ENCODE measurements around the gene TKT. TPM values are rescaled to one million over a fixed set of nuclear protein-coding genes. Genes with fewer than 3 reads are reported as not detected.

The TKT gene
- total and polyA plus RNA-seq, 2 of the 4 experiments (the other 2 are of a cell fraction), result 280 to 349 TPM

DNA sequence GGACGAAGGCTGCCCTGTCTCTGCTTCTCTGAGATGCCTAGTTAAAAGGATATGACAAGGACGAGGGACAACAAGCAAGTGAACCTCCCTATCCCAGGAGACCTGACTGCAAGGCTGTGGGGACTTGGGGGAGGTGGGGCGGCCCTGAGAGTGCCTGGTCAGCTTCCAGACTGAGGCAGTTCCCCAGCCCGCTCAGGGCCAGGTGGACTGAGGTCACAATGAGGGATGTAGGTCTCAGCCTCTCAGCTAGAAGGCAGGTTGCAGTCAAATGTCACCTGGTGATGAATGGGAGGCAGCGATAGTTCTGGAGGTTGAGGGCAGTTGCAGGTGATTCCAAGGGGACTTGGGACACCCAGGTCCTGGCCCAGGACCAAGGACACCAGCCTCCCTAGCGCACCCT, 30.6 kb downstream of the TKT start:
- dilution Hi-C loops (cut with HindIII; ENCODE audit: low sequenced_read_pairs, unreplicated experiment) (no loop called here), intact Hi-C loops (cut with micrococcal nuclease) (no loop called here), in situ Hi-C loops (cut with MboI; ENCODE audit: low sequenced_read_pairs) (no loop called here)
- no peak overlapping the region for H2BK5ac ChIP-seq (ENCODE audit: low read depth, low read length, poor library complexity, severe bottlenecking)
- no peak overlapping the region for H3K56ac ChIP-seq (ENCODE audit: extremely low read depth, insufficient read depth, low read length)
- no peaks in the 10 kb centered on the region for H3K4me1 ChIP-seq (ENCODE audit: control insufficient read depth, insufficient read depth, low read length)
- no peak overlapping the region for H2AK5ac ChIP-seq (ENCODE audit: low read depth, low read length)
- H2BK120ac ChIP-seq (ENCODE audit: low read depth, low read length), result no peak overlapping the region
- no peak overlapping the region for H4K91ac ChIP-seq (ENCODE audit: insufficient read depth, low read depth, low read length)
- H3K18ac ChIP-seq (ENCODE audit: low read depth, low read length), result no peak overlapping the region
- peaks cover 14% of the 10 kb centered on the region for H4K20me1 ChIP-seq (ENCODE audit: insufficient read depth, low read length)
- 92% methylated on average over 2 of the region's 6 CpGs; no CpG with 5 or more reads in 1 of the 2 experiments for WGBS, 2 experiments (ENCODE audit: extremely low coverage in 2 of 2, insufficient read length in 1 of 2)
- H2AK9ac ChIP-seq (replicated peaks; ENCODE audit: low read depth, low read length, poor library complexity), result no peak overlapping the region
- no peak overlapping the region for H3K4me2 ChIP-seq (ENCODE audit: low read depth, low read length)
- no TSS peak for BruUV-seq (replicated peaks)
- no peak overlapping the region for H4K8ac ChIP-seq (ENCODE audit: low read depth in 2 of 2, low read length in 2 of 2)
- H4K5ac ChIP-seq (ENCODE audit: low read depth, low read length), result no peak overlapping the region
- 0 out of 2 replicates have a peak, but pooled peaks cover 4% of the 10 kb centered on the region for H3K9me1 ChIP-seq (ENCODE audit: insufficient read depth, low read length)
- H3K36me3 ChIP-seq (ENCODE audit: control insufficient read depth, insufficient read depth, low read length), result peaks cover 77% of the 10 kb centered on the region
- ATAC-seq (ENCODE audit: low read depth) (no peak), DNase-seq (no peak)
- H3K9ac ChIP-seq (ENCODE audit: low read depth, low read length), result no peak overlapping the region
- TF ChIP-seq SMC3 (IDR thresholded peaks at IDR 0.05; ENCODE audit: low read depth, low read length) (no peak), RAD21 (IDR thresholded peaks at IDR 0.05; ENCODE audit: low read length) (no peak), MAZ (IDR thresholded peaks at IDR 0.05; ENCODE audit: borderline replicate concordance, low read depth, low read length) (no peak), RCOR1 (IDR thresholded peaks at IDR 0.05; ENCODE audit: insufficient replicate concordance, low read length) (no peak), CHD1 (IDR thresholded peaks at IDR 0.05; ENCODE audit: low read depth, low read length) (no peak), CEBPB (IDR thresholded peaks at IDR 0.05; ENCODE audit: low read depth, low read length) (no peak), MAFK (IDR thresholded peaks at IDR 0.05; ENCODE audit: low read depth, low read length) (no peak)
- TF ChIP-seq, protein P1, sequence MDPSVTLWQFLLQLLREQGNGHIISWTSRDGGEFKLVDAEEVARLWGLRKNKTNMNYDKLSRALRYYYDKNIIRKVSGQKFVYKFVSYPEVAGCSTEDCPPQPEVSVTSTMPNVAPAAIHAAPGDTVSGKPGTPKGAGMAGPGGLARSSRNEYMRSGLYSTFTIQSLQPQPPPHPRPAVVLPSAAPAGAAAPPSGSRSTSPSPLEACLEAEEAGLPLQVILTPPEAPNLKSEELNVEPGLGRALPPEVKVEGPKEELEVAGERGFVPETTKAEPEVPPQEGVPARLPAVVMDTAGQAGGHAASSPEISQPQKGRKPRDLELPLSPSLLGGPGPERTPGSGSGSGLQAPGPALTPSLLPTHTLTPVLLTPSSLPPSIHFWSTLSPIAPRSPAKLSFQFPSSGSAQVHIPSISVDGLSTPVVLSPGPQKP (IDR thresholded peaks at IDR 0.05; ENCODE audit: borderline replicate concordance, low read depth, low read length), result no peak
- H3K27me3 ChIP-seq (ENCODE audit: control insufficient read depth, insufficient read depth, low read length), result no peaks in the 10 kb centered on the region
- CTCF ChIA-PET, result interaction anchor here (0.6 kb wide), 1 partner anchor 81 kb away, joined by 4 read pairs; no protein-coding TSS in a partner anchor
- no peak overlapping the region for H3K4me3 ChIP-seq (ENCODE audit: insufficient read depth, low read depth, low read length)
- H3K14ac ChIP-seq (replicated peaks; ENCODE audit: low read depth, low read length), result no peak overlapping the region
- H2AFZ ChIP-seq (replicated peaks; ENCODE audit: low read length, poor library complexity), result no peak overlapping the region
- H2BK20ac ChIP-seq (ENCODE audit: low read depth, low read length), result no peak overlapping the region
- H3K27ac ChIP-seq (ENCODE audit: insufficient read depth, low read length), result no peak overlapping the region
- no peak overlapping the region for H3K4ac ChIP-seq (ENCODE audit: low read depth, low read length)
- H2BK15ac ChIP-seq (ENCODE audit: low read depth, low read length), result no peak overlapping the region
- peaks cover 3 to 20% of the 10 kb centered on the region in 2 experiments; a peak in 3 of 4 replicates for H3K79me1 ChIP-seq (ENCODE audit: low read depth in 1 of 2, low read length in 2 of 2)
- H3K9me3 ChIP-seq (ENCODE audit: control insufficient read depth, insufficient read depth, low read length), result no peaks in the 10 kb centered on the region
- POLR2A ChIA-PET (ENCODE audit: unreplicated experiment), result no interaction called here
- H3K23ac ChIP-seq (ENCODE audit: low read depth, low read length), result no peak overlapping the region

All from IMR-90 (cell line).